Memory B cell (primary cell): Measurements from ENCODE around the gene MRPL49.
"Not testable (repeated sequence)": the region's sequence is repeated elsewhere in the genome, so short reads cannot be mapped to it uniquely, and the experiment has no call there.

Experiments
- ATAC-seq: fragments of 150-1000 bp; cut with Tn5 transposase; 2 replicates; pipeline ENCODE4 v1.10.0; 2021; ENCODE audit warnings: low read depth, mild to moderate bottlenecking, moderate library complexity
- DNase-seq, 2 donors: peaks; one replicate each; pipeline ENCODE4 v3.0.0; 2022; ENCODE audit warnings: low spot score in 2 of 2
- H3K27ac Mint-ChIP-seq: one replicate; pipeline ENCODE4 v1.8.0; 2022; ENCODE audit warnings: mild to moderate bottlenecking, moderate library complexity, mixed read lengths
- H3K27me3 Mint-ChIP-seq: one replicate; pipeline ENCODE4 v1.8.0; 2022; ENCODE audit warnings: mixed read lengths
- H3K36me3 Mint-ChIP-seq: one replicate; pipeline ENCODE4 v1.8.0; 2022; ENCODE audit warnings: mild to moderate bottlenecking, mixed read lengths
- H3K4me1 Mint-ChIP-seq: one replicate; pipeline ENCODE4 v1.8.0; 2022; ENCODE audit warnings: mixed read lengths
- H3K4me3 Mint-ChIP-seq: one replicate; pipeline ENCODE4 v1.8.0; 2022; ENCODE audit warnings: mild to moderate bottlenecking, moderate library complexity, mixed read lengths
- H3K9me3 Mint-ChIP-seq: one replicate; pipeline ENCODE4 v1.8.0; 2022; ENCODE audit warnings: mixed read lengths

Gene MRPL49

GRCh38 chr11:65170058-65170534 lies 48.0 kb downstream of the MRPL49 start, which contains the start of gene SPDYC:
SPDYC (plus strand) TSS chr11:65170233; CDS start chr11:65171358, 1,125 bp downstream.
- H3K36me3 Mint-ChIP-seq = no peaks in the 10 kb centered on the region
- ATAC-seq (no peak), DNase-seq (no peak)
- peak within 1 kb of the TSS; percentile 32 for H3K27ac Mint-ChIP-seq
- H3K4me3 Mint-ChIP-seq = no peak within 1 kb of the TSS
- H3K4me1 Mint-ChIP-seq = peaks cover 8% of the 10 kb centered on the region
- no peaks in the 10 kb centered on the region for H3K9me3 Mint-ChIP-seq
- H3K27me3 Mint-ChIP-seq = no peaks in the 10 kb centered on the region

GRCh38 chr11:65172600-65172999 lies 50.5 kb downstream of the MRPL49 start:
- no peak overlapping the region for H3K27ac Mint-ChIP-seq
- ATAC-seq (no peak), DNase-seq (no peak)
- no peaks in the 10 kb centered on the region for H3K27me3 Mint-ChIP-seq
- H3K36me3 Mint-ChIP-seq = no peaks in the 10 kb centered on the region
- peaks cover 8% of the 10 kb centered on the region for H3K4me1 Mint-ChIP-seq
- no peak overlapping the region for H3K4me3 Mint-ChIP-seq
- H3K9me3 Mint-ChIP-seq = no peaks in the 10 kb centered on the region

GRCh38 chr11:65174571-65175010 lies 52.5 kb downstream of the MRPL49 start:
- not testable (repeated sequence) for H3K36me3 Mint-ChIP-seq, H3K27ac Mint-ChIP-seq, ATAC-seq, DNase-seq, H3K27me3 Mint-ChIP-seq, H3K4me1 Mint-ChIP-seq, H3K4me3 Mint-ChIP-seq, H3K9me3 Mint-ChIP-seq
